ENCODE measurements around the gene DDX10.

The DDX10 gene

GRCh38 chr11:108835624-108836023 lies 170.8 kb downstream of the DDX10 start:
- no peak for DNase-seq

- DNase-seq, result no peak
Measured at GRCh38 chr11:108836541-108836940, 171.7 kb downstream of the DDX10 start.

- no peak for DNase-seq
Measured at GRCh38 chr11:108838102-108838791, 173.4 kb downstream of the DDX10 start.

DNA sequence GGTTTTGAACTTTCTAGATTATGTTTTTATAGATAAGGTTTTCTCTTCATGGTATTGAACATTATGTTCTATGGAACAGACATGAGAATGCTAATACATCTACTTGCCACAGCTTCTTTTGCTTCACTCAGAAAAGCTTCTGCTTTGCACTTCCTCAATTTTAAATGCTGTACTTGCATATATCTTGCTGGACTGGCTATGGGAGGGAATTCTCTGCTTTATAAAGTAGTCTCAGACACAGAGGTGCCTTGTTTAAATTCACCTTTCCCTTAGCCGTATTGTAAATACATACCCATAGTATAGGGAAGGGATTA lies 173.9 kb downstream of the DDX10 start:
- no peak for DNase-seq

- no peak for DNase-seq
Measured at GRCh38 chr11:108846009-108846408, 181.1 kb downstream of the DDX10 start.

- no peak for DNase-seq
Measured at GRCh38 chr11:108847298-108847990, 182.6 kb downstream of the DDX10 start.

- no peak for DNase-seq
Measured at GRCh38 chr11:108851781-108852180, 186.9 kb downstream of the DDX10 start.

- DNase-seq, result no peak
Measured at GRCh38 chr11:108852701-108853100, 187.8 kb downstream of the DDX10 start.

DNA sequence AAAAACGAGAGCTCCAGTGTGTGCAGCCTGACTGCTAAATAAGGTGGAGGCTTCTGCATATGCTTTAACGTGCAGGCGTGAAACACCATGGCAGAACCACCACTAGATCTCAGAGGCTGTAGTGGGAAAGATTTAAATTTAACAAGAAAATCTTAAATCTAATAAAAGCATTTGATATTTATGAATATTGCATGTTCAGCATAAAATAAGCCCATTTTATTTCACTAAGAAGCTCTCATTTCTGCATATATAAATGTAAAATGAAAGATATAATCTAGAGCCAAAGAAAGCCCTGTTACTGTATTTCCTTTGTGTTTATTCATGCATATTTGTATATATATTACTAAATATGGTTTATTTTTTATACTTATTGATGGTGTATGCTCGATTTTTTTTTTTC lies 188.3 kb downstream of the DDX10 start:
- no peak for DNase-seq

DNA sequence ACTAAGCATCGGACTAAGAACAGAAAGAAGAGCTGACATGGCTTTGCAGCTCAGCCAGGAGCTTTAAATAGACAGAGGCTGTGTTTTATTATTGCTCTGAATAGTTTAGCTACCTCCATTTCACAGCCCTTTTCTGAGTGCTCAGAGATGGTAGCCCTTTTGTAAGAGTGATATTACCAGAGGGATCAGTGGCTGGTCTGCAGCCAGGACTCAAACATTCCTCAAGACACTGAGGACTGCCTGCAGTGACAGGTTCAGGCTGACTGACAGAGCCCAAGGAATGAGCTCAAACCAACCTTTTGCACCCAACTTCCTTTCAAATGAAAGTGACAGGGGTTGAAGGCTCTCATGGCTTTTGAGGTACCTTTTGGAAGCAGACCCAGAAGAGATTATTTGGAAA lies 189.0 kb downstream of the DDX10 start:
- DNase-seq, result no peak

GRCh38 chr11:108854346-108854745 lies 189.5 kb downstream of the DDX10 start:
- DNase-seq, result no peak

DNA sequence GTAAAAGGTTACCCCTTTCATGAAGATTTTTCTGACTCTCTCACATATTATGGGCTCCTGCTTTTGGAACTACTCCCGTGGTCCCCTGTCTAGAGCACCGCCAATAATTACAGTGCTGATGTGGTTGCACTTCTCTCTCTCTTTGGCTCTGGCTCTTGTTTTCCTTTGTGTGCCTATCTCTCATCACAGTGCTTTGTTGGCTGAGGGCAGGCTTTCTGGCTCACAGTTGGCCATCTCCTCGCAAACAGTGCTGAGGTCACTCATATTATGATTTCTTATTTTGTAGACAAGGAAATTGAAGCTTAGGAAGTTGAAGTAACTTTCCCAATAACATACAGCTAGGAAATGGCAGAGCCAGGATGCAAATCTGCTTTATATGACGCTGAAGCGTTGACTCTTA lies 192.5 kb downstream of the DDX10 start:
- no peak for DNase-seq

DNA sequence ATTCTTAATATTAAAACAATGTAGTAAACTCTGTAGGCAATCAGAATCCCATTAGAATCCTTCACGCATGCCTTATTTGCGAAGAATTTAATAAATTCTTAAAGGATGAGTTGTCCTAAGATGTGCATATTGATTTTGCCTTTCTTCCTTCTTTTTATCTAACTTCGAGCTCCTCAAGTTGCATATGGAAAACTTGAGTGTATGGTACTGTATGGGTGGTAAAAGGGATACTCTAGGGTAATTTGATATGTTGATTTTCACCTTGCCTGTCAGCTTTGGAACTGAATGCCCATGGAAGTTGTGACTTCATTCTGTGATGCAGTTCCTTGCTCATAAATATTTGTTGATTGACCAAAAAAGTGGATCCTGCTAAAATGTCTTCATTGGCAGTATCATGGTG lies 193.8 kb downstream of the DDX10 start:
- no peak for DNase-seq

- no peak for DNase-seq
Measured at GRCh38 chr11:108859510-108859909, 194.6 kb downstream of the DDX10 start.

GRCh38 chr11:108863528-108863927 lies 198.7 kb downstream of the DDX10 start:
- DNase-seq, result no peak

DNA sequence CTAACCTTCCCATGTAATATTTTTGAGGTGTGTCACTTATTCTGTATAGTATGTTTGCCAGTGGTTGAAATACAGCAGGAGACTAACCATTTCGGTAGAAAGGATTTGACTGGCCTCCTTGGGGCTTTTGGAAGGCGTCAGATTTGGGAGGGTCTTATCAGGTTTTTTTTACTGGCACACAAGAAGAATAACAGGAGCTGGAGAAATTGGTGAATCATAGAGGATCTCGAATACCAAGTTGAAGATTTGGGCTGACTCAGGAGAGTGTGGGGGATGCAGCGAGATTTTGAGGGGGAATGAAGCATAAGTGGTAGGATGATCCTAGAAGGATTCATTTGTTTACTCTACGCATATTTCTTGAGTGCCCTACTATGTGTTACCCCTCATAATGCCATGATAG lies 200.5 kb downstream of the DDX10 start:
- DNase-seq, result no peak

DNA sequence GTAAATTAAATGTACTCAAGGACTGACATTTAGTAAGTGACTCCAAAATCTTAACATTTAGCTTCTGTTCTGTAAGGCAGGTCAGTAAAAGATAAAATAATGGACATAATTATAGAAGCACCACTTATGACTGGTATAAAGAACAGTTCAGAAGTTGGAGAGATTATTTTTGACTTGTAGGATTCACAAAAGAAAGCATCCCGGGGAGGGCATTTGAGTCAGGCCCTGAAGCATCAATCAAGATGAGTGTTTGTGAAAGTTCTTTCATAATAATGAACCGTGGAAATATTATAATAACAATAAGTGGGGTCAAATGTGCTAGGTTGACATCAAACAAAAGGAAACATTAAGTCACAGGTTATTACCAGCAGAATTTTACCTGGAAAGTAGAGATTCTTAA lies 201.9 kb downstream of the DDX10 start:
- DNase-seq, result no peak

DNA sequence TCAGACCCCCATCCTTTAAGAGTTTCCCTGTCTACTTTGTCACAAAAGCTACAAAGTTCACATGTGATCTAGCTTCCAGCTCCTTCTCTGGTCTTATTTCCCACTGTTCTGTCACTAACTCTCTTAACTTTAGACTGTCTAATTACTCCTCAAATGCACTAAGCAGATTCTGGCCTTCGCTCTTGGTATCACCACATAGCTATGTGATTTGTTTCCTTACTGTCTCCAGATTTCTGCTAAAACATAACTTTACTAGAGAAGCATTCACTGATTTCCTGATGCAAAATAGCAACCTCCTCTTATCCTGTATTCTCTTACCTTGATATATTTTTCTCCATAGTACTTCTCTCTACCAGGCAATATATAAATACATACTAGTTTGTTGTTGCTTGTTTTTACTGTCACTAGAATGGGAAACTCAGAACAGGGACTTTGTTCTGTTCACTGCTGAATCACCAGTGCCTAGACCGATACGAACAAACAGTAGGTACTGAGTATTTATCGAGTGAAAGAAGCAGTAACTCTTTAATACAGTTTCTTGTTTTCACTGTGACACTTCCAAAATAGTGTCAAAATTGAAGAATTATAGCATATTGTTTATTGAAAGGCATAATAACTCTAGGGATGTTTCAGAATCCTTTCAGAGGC lies 205.6 kb downstream of the DDX10 start:
- DNase-seq, result no peak

- DNase-seq, result no peak
Measured at GRCh38 chr11:108871152-108871551, 206.3 kb downstream of the DDX10 start.

GRCh38 chr11:108871867-108872266 lies 207.0 kb downstream of the DDX10 start:
- no peak for DNase-seq

- no peak for DNase-seq
Measured at GRCh38 chr11:108872781-108873291, 208.0 kb downstream of the DDX10 start.

GRCh38 chr11:108873310-108873709 lies 208.4 kb downstream of the DDX10 start:
- DNase-seq, result no peak

DNA sequence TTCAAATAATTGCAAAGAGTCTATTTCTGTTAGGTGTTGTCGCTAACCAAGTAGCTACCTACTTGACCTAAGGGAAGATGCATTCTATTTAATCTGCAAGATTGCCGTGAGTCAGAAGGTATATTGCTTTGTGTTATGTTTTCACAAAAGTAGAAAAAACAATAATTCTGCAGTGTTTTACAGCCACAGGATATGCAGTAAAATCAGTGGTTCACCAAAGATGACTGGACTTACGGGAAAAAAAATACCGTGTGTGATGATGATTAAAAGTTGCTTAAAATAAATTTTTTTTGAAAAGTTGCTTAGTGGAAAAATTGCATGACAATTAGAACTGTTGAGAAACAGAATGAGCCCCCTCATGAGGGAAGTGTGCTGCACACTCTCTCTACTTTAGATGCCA lies 209.1 kb downstream of the DDX10 start:
- DNase-seq, result no peak

GRCh38 chr11:108875134-108875533 lies 210.3 kb downstream of the DDX10 start:
- no peak for DNase-seq
